Measurements from ENCODE around the gene TLR1. TPM values are rescaled to one million over a fixed set of nuclear protein-coding genes. Genes with fewer than 3 reads are reported as not detected.
"Not testable (repeated sequence)": the region's sequence is repeated elsewhere in the genome, so short reads cannot be mapped to it uniquely, and the experiment has no call there.

TLR1 gene
- total RNA-seq, 1 experiment from 2014 or later, result 2.2 TPM

GRCh38 chr4:38781854-38782261 is 22.7 kb downstream of the TLR1 start:
- Mint-ChIP-seq H3K36me3 (ENCODE audit: insufficient read depth, unreplicated experiment) (peaks cover 5% of the 10 kb centered on the region), H3K4me3 (ENCODE audit: unreplicated experiment) (no peak overlapping the region), H3K27ac (ENCODE audit: low read depth, unreplicated experiment) (no peak overlapping the region), H3K9me3 (ENCODE audit: unreplicated experiment) (peaks cover 4% of the 10 kb centered on the region), H3K4me1 (ENCODE audit: insufficient read depth, unreplicated experiment) (peaks cover 1% of the 10 kb centered on the region), H3K27me3 (ENCODE audit: insufficient read depth, unreplicated experiment) (no peaks in the 10 kb centered on the region)
- CTCF ChIA-PET, result interaction anchor here (0.7 to 7.5 kb wide), 24 partner anchors 8 to 719 kb away, joined by 3 to 268 read pairs (median 6); partner anchors contain the start of genes TLR1 and TLR6
- TF ChIP-seq, protein P1, sequence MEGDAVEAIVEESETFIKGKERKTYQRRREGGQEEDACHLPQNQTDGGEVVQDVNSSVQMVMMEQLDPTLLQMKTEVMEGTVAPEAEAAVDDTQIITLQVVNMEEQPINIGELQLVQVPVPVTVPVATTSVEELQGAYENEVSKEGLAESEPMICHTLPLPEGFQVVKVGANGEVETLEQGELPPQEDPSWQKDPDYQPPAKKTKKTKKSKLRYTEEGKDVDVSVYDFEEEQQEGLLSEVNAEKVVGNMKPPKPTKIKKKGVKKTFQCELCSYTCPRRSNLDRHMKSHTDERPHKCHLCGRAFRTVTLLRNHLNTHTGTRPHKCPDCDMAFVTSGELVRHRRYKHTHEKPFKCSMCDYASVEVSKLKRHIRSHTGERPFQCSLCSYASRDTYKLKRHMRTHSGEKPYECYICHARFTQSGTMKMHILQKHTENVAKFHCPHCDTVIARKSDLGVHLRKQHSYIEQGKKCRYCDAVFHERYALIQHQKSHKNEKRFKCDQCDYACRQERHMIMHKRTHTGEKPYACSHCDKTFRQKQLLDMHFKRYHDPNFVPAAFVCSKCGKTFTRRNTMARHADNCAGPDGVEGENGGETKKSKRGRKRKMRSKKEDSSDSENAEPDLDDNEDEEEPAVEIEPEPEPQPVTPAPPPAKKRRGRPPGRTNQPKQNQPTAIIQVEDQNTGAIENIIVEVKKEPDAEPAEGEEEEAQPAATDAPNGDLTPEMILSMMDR (IDR thresholded peaks at IDR 0.05; ENCODE audit: unreplicated experiment), result no peak
- DNase-seq (ENCODE audit: unreplicated experiment), result no peak
- intact Hi-C loops (cut with micrococcal nuclease), result loop anchor here (1.0 kb wide), 1 partner anchor 23 kb away; no protein-coding TSS in a partner anchor
- BruUV-seq (replicated peaks), result no TSS peak
- POLR2A ChIA-PET, result interaction anchor here (0.7 to 1.8 kb wide), 4 partner anchors 23 to 75 kb away, joined by 3 to 11 read pairs (median 4); partner anchors contain the start of gene TLR6

GRCh38 chr4:38780833-38781484 is 23.6 kb downstream of the TLR1 start:
- Mint-ChIP-seq H3K27ac (ENCODE audit: low read depth, unreplicated experiment) (no peak overlapping the region), H3K9me3 (ENCODE audit: unreplicated experiment) (peaks cover 7% of the 10 kb centered on the region), H3K27me3 (ENCODE audit: insufficient read depth, unreplicated experiment) (no peaks in the 10 kb centered on the region), H3K4me3 (ENCODE audit: unreplicated experiment) (no peak overlapping the region), H3K4me1 (ENCODE audit: insufficient read depth, unreplicated experiment) (peaks cover 9% of the 10 kb centered on the region), H3K36me3 (ENCODE audit: insufficient read depth, unreplicated experiment) (peaks cover 6% of the 10 kb centered on the region)
- ChIA-PET CTCF (interaction anchor here (0.5 to 7.5 kb wide), 14 partner anchors 10 to 688 kb away, joined by 3 to 268 read pairs (median 4); no protein-coding TSS in a partner anchor), POLR2A (interaction anchor here (1.3 to 1.6 kb wide), 2 partner anchors 21 to 75 kb away, joined by 4 to 5 read pairs; partner anchors contain the start of gene TLR6)
- intact Hi-C loops (cut with micrococcal nuclease), result no loop called here
- no peak for DNase-seq (ENCODE audit: unreplicated experiment)
- no TSS peak for BruUV-seq (replicated peaks)
- TF ChIP-seq, protein P1 (IDR thresholded peaks at IDR 0.05; ENCODE audit: unreplicated experiment), result no peak

DNA sequence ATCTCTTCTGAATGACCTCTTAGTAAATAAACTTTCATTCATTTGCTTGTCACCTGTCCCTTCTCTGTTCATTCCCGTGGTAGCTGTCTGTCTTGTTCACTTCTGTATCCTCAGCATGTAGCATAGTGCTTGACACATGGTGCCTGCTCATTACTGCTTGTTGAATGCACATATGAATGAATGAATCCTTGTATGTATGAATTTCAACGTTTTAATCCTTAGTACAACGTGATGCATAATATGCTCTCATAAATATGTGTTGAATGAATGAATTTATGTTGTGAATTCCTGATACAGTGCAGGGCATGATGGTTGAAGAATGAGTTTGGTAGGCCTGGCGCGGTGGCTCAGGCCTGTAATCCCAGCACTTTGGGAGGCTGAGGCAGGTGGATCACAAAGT is 24.8 kb downstream of the TLR1 start:
- intact Hi-C loops (cut with micrococcal nuclease), result no loop called here
- no peak for DNase-seq (ENCODE audit: unreplicated experiment)
- Mint-ChIP-seq H3K36me3 (ENCODE audit: insufficient read depth, unreplicated experiment) (peaks cover 6% of the 10 kb centered on the region), H3K9me3 (ENCODE audit: unreplicated experiment) (peaks cover 7% of the 10 kb centered on the region), H3K27ac (ENCODE audit: low read depth, unreplicated experiment) (no peak overlapping the region), H3K27me3 (ENCODE audit: insufficient read depth, unreplicated experiment) (no peaks in the 10 kb centered on the region), H3K4me3 (ENCODE audit: unreplicated experiment) (no peak overlapping the region), H3K4me1 (ENCODE audit: insufficient read depth, unreplicated experiment) (peaks cover 9% of the 10 kb centered on the region)
- ChIA-PET CTCF (interaction anchor here (0.9 to 7.5 kb wide), 5 partner anchors 19 to 611 kb away, joined by 3 to 268 read pairs (median 4); no protein-coding TSS in a partner anchor), POLR2A (interaction anchor here (0.8 to 1.3 kb wide), 2 partner anchors 20 to 25 kb away, joined by 3 to 4 read pairs; partner anchors contain the start of gene TLR1)
- BruUV-seq (replicated peaks), result no TSS peak
- TF ChIP-seq, protein P1 (IDR thresholded peaks at IDR 0.05; ENCODE audit: unreplicated experiment), result no peak

GRCh38 chr4:38777925-38778324 is 26.7 kb downstream of the TLR1 start:
- DNase-seq (ENCODE audit: unreplicated experiment); H3K4me3 Mint-ChIP-seq (ENCODE audit: unreplicated experiment); H3K27ac Mint-ChIP-seq (ENCODE audit: low read depth, unreplicated experiment); H3K36me3 Mint-ChIP-seq (ENCODE audit: insufficient read depth, unreplicated experiment); H3K9me3 Mint-ChIP-seq (ENCODE audit: unreplicated experiment); intact Hi-C loops (cut with micrococcal nuclease); H3K27me3 Mint-ChIP-seq (ENCODE audit: insufficient read depth, unreplicated experiment); BruUV-seq (replicated peaks): not testable (repeated sequence)
- ChIA-PET CTCF (interaction anchor here (0.7 to 3.3 kb wide), 3 partner anchors 18 to 82 kb away, joined by 4 to 20 read pairs (median 14); partner anchors contain the start of gene TLR1), POLR2A (interaction anchor here (1.2 kb wide), 1 partner anchor 11 kb away, joined by 3 read pairs; no protein-coding TSS in a partner anchor)
- H3K4me1 Mint-ChIP-seq (ENCODE audit: insufficient read depth, unreplicated experiment), result peaks cover 17% of the 10 kb centered on the region

Measured in MCF 10A (cell line).